GM18870 (cell line): ENCODE data around the gene ENTR1.

ENCODE experiments used
- ATAC-seq: cut with Tn5 transposase; IDR thresholded peaks from one replicate; pipeline ENCODE4 v1.9.1; 2021; ENCODE audit warnings: moderate library complexity; ENCODE audit not compliant: unreplicated experiment

Gene ENTR1

GRCh38 chr9:136399176-136400037 lies 11.0 kb downstream of the ENTR1 start:
- ATAC-seq: no peak

- no peak for ATAC-seq
Measured at GRCh38 chr9:136398286-136398685, 12.1 kb downstream of the ENTR1 start.

- ATAC-seq: no peak
Measured at GRCh38 chr9:136397643-136398042, 12.8 kb downstream of the ENTR1 start.

DNA sequence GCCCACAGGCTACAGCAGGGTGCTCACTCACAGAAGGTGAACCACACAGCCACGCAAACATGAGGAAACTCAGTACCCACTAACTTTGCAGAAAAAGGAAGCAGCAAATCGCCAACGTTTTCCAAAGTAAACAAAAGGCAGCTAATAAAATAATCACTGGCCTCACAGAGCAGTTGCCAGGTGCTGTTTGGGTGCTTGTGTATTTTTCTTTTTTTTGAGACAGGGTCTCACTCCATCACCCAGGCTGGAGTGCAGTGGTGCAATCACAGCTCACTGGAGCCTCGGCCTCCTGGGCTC lies 14.2 kb downstream of the ENTR1 start:
- no peak for ATAC-seq

- no peak for ATAC-seq
Measured at GRCh38 chr9:136395345-136396218, 14.8 kb downstream of the ENTR1 start.

DNA sequence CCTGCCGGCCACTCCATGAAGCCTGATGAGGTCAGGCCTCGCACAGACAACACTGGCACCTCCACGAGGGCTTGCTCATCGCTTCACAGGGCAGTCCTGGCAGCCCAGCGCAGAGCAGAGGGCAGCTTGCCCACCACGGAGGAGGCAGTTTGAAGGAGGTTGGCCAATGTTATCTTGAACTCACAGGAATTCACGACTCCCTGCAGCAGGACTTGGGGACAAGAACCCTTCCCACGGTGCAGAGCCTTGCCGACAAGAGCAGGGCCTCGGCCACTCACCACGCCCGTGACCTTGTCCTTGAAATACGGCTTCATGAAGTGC lies 15.4 kb downstream of the ENTR1 start:
- no peak for ATAC-seq

GRCh38 chr9:136394312-136395019 lies 15.9 kb downstream of the ENTR1 start:
- no peak for ATAC-seq

GRCh38 chr9:136393531-136393930 lies 16.9 kb downstream of the ENTR1 start:
- ATAC-seq: no peak

DNA sequence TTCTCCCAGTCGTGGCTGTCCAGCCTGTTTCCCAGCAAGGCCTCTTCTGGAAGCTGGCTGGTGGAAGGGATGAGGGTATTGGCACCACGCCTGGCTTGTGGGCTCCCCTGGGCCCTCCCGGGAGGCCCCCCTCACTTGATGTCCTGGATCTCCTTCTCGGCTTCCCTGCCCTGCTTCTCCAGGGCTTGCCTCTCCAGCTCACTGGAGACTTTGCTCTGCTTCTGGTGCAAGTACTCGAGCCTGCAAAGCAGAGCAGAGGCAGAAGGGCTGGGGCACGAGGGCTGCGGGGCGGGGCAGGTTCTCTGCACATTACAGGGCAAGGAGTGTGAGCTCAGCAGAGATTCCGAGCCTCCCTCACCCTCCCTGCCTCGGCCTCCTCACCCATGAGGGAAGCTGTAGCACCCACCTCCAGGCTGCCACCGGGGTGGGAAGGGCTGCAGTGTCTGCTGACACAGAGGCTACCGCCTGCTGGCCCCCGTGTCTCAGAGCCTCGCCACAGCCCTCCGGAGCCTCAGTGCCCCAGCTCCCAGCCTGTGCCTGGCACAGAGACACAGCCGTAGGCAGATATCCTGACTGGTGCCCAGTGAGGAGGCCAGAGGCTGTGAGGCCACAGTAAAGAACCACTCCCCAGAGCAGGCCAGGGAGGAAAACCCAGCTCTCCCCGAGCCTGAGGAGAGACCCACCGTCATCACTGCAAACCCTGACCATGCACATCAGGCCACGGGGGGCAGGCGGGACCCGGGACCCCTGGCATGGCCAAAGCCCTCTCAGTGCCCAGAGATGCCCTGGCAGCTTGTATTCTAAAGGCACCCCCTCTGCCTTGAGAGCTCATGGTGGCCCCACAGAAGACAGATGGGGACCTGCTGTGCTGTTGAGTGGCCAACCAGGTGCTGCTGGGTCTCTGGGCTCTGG lies 17.6 kb downstream of the ENTR1 start:
- ATAC-seq: no peak

- ATAC-seq: no peak
Measured at GRCh38 chr9:136391737-136392537, 18.5 kb downstream of the ENTR1 start.

DNA sequence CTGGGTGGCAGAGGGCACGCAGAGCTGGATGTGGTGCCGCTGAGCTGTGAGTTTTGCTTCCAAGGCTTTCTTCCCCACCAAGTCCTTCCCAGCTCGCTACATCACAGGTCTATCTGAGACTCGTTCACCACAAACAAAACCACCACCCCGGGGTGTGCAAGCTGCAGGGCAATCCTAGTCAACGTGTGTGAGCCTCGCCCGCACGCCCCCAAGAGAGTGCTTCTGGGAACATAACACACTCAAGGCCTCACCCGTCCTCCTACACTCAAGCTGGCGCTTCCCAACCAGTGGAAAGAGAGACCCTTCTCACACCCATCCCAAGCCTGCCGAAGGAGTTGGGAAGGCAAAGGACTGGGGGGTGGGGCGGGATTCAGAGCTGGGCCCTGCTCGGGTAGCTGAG lies 21.0 kb downstream of the ENTR1 start:
- ATAC-seq: no peak

GRCh38 chr9:136387217-136387616 lies 23.2 kb downstream of the ENTR1 start:
- no peak for ATAC-seq

GRCh38 chr9:136386018-136386417 lies 24.4 kb downstream of the ENTR1 start:
- no peak for ATAC-seq

DNA sequence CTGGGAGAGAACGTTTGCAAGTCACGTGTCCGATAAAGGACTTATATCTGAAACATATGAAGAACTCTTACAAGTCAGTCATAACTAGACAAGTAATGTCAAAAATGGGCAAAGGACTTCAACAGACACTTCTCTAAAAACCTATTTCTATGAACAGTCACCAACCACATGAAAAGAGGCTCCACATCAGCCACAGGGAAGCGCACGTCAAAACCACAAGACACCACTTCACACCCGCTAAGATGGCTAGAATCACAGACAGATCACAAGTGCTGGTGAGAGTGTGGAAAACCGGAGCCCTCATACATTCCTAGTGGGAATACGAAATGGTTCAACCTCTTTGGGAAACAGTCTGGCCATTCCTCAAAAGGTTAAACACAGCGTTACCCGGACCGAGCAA lies 25.4 kb downstream of the ENTR1 start:
- ATAC-seq: no peak

- ATAC-seq: no peak
Measured at GRCh38 chr9:136383436-136383835, 27.0 kb downstream of the ENTR1 start.

- no peak for ATAC-seq
Measured at GRCh38 chr9:136381966-136382513, 28.4 kb downstream of the ENTR1 start.

- ATAC-seq: no peak
Measured at GRCh38 chr9:136381311-136381710, 29.1 kb downstream of the ENTR1 start.

DNA sequence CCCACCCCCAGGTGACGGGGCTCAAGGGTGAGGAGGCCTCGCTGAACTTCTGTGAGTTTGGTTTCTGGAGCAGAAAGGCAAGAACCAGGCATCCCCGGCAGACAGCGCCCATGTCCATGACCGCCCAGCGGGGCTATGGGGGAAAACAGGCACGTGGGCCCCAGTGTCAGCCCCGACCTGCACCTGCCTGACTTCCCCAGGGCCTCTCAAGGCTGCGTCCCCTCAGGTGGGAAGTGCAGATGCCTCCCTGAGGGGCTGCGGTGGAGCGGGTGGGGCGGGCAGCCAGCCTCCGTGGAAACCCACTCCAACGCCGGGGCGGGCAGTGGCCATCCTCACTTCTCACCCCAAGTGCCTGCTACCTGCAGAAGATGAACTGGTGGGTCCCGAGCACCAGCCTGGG lies 30.0 kb downstream of the ENTR1 start:
- ATAC-seq: no peak

GRCh38 chr9:136379891-136380290 lies 30.5 kb downstream of the ENTR1 start:
- ATAC-seq: no peak

DNA sequence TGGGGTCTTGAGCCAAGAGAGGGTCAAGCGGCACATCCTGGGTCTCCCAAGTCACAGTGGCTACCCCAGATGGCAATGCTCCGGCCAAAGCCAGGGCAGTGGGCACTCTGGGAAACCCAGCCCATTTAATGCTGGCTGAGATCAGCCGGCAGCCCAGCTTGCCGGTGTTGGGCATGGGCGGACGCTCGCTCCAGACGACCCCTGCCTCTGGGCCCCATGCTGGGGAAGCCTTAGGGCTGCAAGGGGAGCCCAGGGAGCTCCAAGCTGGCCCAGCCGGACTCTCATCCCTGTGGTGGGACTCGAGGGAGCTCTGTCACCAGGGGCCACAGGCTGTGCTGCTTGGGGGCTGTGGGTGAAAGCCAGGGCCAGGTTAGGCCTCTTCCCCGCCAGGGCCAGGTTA lies 31.0 kb downstream of the ENTR1 start:
- no peak for ATAC-seq
